A549 treated with AZD9567 at 1 μM for 4 hours (cell line): ENCODE measurements around the gene MRPS18C. TPM values are rescaled to one million over a fixed set of nuclear protein-coding genes. Genes with fewer than 3 reads are reported as not detected.

Source experiments
- total RNA-seq: library from RNA; stranded (reverse); fragments of 200-300 nt; extraction: Qiagen RNA extraction; gene quantifications from 5 replicates; pipeline ENCODE4 v1.2.3, GENCODE V29; 2022; ENCODE audit not compliant: insufficient read depth

MRPS18C gene
- total RNA-seq, result 42.7 to 56.3 TPM (median 48.3 TPM) in 5 replicates

GRCh38 chr4:83455281-83456183, at the start of gene MRPS18C, which contains the start of gene HELQ:
Gene MRPS18C (plus strand): TSS chr4:83456058. CDS start chr4:83456078, 20 bp downstream.
Gene HELQ (minus strand): TSS chr4:83455823. CDS start chr4:83455693, 130 bp downstream.

GRCh38 chr4:83484500-83485461, 28.9 kb downstream of the MRPS18C start, which contains the start of gene ABRAXAS1:
Gene ABRAXAS1 (minus strand): TSS chr4:83485100. CDS start chr4:83485072, 28 bp downstream.

Other genes with a start within 250 kb of the MRPS18C start
- 15.1 to 20.8 TPM (median 19.7 TPM) in 5 replicates for gene COQ2, start 171.3 kb upstream of the MRPS18C start, total RNA-seq
- 0.69 to 1.6 TPM (median 1.1 TPM) in 5 replicates for gene HPSE, start 121.2 kb upstream of the MRPS18C start, total RNA-seq
- gene HELQ, start 235 bp upstream of the MRPS18C start, total RNA-seq, result 4.8 to 6.1 TPM (median 5.2 TPM) in 5 replicates
- gene ABRAXAS1, start 29.0 kb downstream of the MRPS18C start, total RNA-seq, result 5.5 to 7.1 TPM (median 6.9 TPM) in 5 replicates
- 21.4 to 31.5 TPM (median 27.4 TPM) in 5 replicates for gene GPAT3, start 80.0 kb downstream of the MRPS18C start, total RNA-seq